GM23338 (cell line): ENCODE data around the gene PTPA. TPM values are rescaled to one million over a fixed set of nuclear protein-coding genes. Genes with fewer than 3 reads are reported as not detected.

Experiments
- ATAC-seq: fragments of 200-7000 bp; cut with Tn5 transposase; 3 replicates; pipeline ENCODE4 v1.9.1; 2020
- DNase-seq: peaks from one replicate; pipeline ENCODE4 v3.0.0-alpha.2; 2015; ENCODE audit warnings: low spot score
- H2AFZ ChIP-seq: fragments of 200-600 bp; sonication (generic); 2 replicates; pipeline ENCODE4 v1.8.0; 2016; ENCODE audit warnings: antibody characterized with exemption, mild to moderate bottlenecking, moderate library complexity
- H3F3A ChIP-seq: fragments of 200-600 bp; sonication (generic); replicated peaks from 2 replicates; pipeline ENCODE4 v1.8.0; 2017; ENCODE audit warnings: antibody characterized with exemption, mixed run types, low read depth
- H3K27ac ChIP-seq: fragments of 200-600 bp; sonication (generic); 2 replicates; pipeline ENCODE4 v1.6.1; 2016; ENCODE audit warnings: low read depth
- H3K27me3 ChIP-seq: fragments of 200-600 bp; sonication (generic); 2 replicates; pipeline ENCODE4 v1.8.0; 2016; ENCODE audit warnings: mild to moderate bottlenecking, mixed run types, moderate library complexity; ENCODE audit not compliant: insufficient read depth
- H3K36me3 ChIP-seq: fragments of 200-600 bp; sonication (generic); 2 replicates; pipeline ENCODE4 v1.8.0; 2016; ENCODE audit warnings: mild to moderate bottlenecking; ENCODE audit not compliant: insufficient read depth
- H3K4me1 ChIP-seq: fragments of 200-600 bp; sonication (generic); 2 replicates; pipeline ENCODE4 v1.8.0; 2016; ENCODE audit warnings: mild to moderate bottlenecking, moderate library complexity; ENCODE audit not compliant: insufficient read depth
- H3K4me2 ChIP-seq: fragments of 200-600 bp; sonication (generic); 2 replicates; pipeline ENCODE4 v1.7.1; 2017; ENCODE audit warnings: mixed run types
- H3K4me3 ChIP-seq: fragments of 200-600 bp; sonication (generic); 2 replicates; pipeline ENCODE4 v1.6.1; 2016; ENCODE audit warnings: mixed run types
- H3K79me2 ChIP-seq: fragments of 200-600 bp; sonication (generic); replicated peaks from 2 replicates; pipeline ENCODE4 v1.8.0; 2017; ENCODE audit warnings: mild to moderate bottlenecking; ENCODE audit not compliant: insufficient read depth
- H3K9me2 ChIP-seq: fragments of 200-600 bp; sonication (generic); 2 replicates; pipeline ENCODE4 v1.8.0; 2017; ENCODE audit not compliant: insufficient read depth
- H4K20me1 ChIP-seq: fragments of 200-600 bp; sonication (generic); replicated peaks from 2 replicates; pipeline ENCODE4 v1.8.0; 2017; ENCODE audit warnings: mild to moderate bottlenecking; ENCODE audit not compliant: insufficient read depth
- H3K27ac Mint-ChIP-seq: 2 replicates; pipeline ENCODE4 v1.8.0; 2020; ENCODE audit warnings: inconsistent platforms, mild to moderate bottlenecking, moderate library complexity, mixed read lengths
- H3K27me3 Mint-ChIP-seq: 3 replicates; pipeline ENCODE4 v1.8.0; 2022; ENCODE audit warnings: low read depth, mild to moderate bottlenecking, moderate library complexity, mixed read lengths, inconsistent platforms; ENCODE audit not compliant: insufficient read depth, poor library complexity
- H3K36me3 Mint-ChIP-seq: 3 replicates; pipeline ENCODE4 v1.8.0; 2021; ENCODE audit warnings: low read depth, mild to moderate bottlenecking, inconsistent platforms, moderate library complexity, mixed read lengths
- H3K4me1 Mint-ChIP-seq: 3 replicates; pipeline ENCODE4 v1.8.0; 2020; ENCODE audit warnings: mild to moderate bottlenecking, inconsistent platforms, mixed read lengths
- H3K4me3 Mint-ChIP-seq: 3 replicates; pipeline ENCODE4 v1.8.0; 2021; ENCODE audit warnings: moderate library complexity, mild to moderate bottlenecking, inconsistent platforms, mixed read lengths
- H3K9me3 Mint-ChIP-seq: 3 replicates; pipeline ENCODE4 v1.8.0; 2020; ENCODE audit warnings: moderate library complexity, mild to moderate bottlenecking, inconsistent platforms, mixed read lengths
- CREB1 ChIP-seq: fragments of 250-450 bp; sonication (Bioruptor Pico); IDR thresholded peaks from 2 replicates; pipeline ENCODE4 v1.5.0; 2020; ENCODE audit warnings: low read depth, mild to moderate bottlenecking, moderate library complexity
- ETS1 ChIP-seq: IDR thresholded peaks from 2 replicates; pipeline ENCODE4 v1.6.1; 2016; ENCODE audit warnings: antibody characterized with exemption
- EZH2 ChIP-seq: fragments of 200-600 bp; sonication (generic); IDR thresholded peaks from one replicate; pipeline ENCODE4 v1.8.0; 2017; ENCODE audit warnings: antibody characterized with exemption, mild to moderate bottlenecking, low read depth; ENCODE audit not compliant: unreplicated experiment
- JUNB ChIP-seq: IDR thresholded peaks from one replicate; pipeline ENCODE4 v1.6.1; 2016; ENCODE audit warnings: antibody characterized with exemption; ENCODE audit not compliant: unreplicated experiment
- NANOG ChIP-seq: IDR thresholded peaks from 2 replicates; pipeline ENCODE4 v1.6.1; 2016; ENCODE audit warnings: antibody characterized with exemption, borderline replicate concordance
- ZNF114 ChIP-seq: fragments of 250-450 bp; sonication (Bioruptor Pico); IDR thresholded peaks from 2 replicates; pipeline ENCODE4 v1.5.0; 2020; ENCODE audit warnings: mild to moderate bottlenecking, moderate library complexity
- ZNF331 ChIP-seq: fragments of 250-450 bp; sonication (Bioruptor Pico); IDR thresholded peaks from 2 replicates; pipeline ENCODE4 v1.5.0; 2020; ENCODE audit warnings: low read depth, mild to moderate bottlenecking, moderate library complexity
- polyA plus RNA-seq: library from polyadenylated mRNA; unstranded; fragments of >200 nt; fragmentation: Nextera tagmentation; extraction: Ambion mirVana; gene quantifications from 2 replicates; pipeline ENCODE4 v1.2.1, GENCODE V29; 2016
- total RNA-seq: library from RNA; depleted of rRNA; stranded (reverse); fragments of >200 nt; shearing (Covaris generic); gene quantifications from 2 replicates; pipeline ENCODE4 v1.2.3, GENCODE V29; 2014
- TF ChIP-seq, protein P1 (sequence below), 2 experiments: fragments of 200-600 bp in 1 of 2; sonication (generic) in 1 of 2; conservative IDR thresholded peaks; 2 replicates each; pipeline versions ENCODE4 v1.5.1 to v1.6.1; 2016 to 2017; ENCODE audit warnings: antibody characterized with exemption in 2 of 2, low read depth in 2 of 2, mild to moderate bottlenecking in 2 of 2, moderate library complexity in 1 of 2
- TF ChIP-seq, protein P2 (sequence below): fragments of 250-450 bp; sonication (Bioruptor Pico); IDR thresholded peaks from 2 replicates; pipeline ENCODE4 v1.5.0; 2020; ENCODE audit warnings: mild to moderate bottlenecking, moderate library complexity

Gene PTPA
- total and polyA plus RNA-seq, 2 experiments from 2014 or later = 53.9 to 122 TPM

DNA sequence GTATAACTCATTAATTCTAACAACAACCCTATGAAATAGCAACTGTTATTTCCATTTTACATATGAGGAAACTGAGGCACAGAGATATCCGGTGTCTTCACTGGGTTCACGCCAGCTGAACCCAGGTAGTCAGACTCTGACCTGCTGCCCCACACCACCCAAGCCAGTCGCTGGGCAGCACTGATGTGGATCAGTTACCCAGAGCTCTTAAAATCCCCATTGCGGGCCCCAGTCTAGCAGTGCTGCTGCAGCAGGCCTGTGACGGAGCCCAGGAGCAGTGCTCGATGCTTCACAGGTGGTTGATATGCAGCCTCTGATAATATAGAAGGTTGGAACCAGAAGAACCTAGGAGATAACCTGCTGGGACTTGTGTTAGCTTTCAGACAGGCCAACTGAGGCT, 24.3 kb downstream of the PTPA start (continued):
- TF ChIP-seq EZH2 = no peak
- no peak for TF ChIP-seq ZNF331
- TF ChIP-seq ZNF114 = no peak
- TF ChIP-seq ETS1 = no peak
- TF ChIP-seq JUNB = no peak
- TF ChIP-seq CREB1 (CRISPR knock-in tag) = no peak
- TF ChIP-seq, protein P1, sequence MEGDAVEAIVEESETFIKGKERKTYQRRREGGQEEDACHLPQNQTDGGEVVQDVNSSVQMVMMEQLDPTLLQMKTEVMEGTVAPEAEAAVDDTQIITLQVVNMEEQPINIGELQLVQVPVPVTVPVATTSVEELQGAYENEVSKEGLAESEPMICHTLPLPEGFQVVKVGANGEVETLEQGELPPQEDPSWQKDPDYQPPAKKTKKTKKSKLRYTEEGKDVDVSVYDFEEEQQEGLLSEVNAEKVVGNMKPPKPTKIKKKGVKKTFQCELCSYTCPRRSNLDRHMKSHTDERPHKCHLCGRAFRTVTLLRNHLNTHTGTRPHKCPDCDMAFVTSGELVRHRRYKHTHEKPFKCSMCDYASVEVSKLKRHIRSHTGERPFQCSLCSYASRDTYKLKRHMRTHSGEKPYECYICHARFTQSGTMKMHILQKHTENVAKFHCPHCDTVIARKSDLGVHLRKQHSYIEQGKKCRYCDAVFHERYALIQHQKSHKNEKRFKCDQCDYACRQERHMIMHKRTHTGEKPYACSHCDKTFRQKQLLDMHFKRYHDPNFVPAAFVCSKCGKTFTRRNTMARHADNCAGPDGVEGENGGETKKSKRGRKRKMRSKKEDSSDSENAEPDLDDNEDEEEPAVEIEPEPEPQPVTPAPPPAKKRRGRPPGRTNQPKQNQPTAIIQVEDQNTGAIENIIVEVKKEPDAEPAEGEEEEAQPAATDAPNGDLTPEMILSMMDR (conservative IDR thresholded peaks at IDR 0.05; ENCODE audit: low read depth in 2 of 2) = no peak
- TF ChIP-seq NANOG = no peak

GRCh38 chr9:129136446-129137035, 25.3 kb downstream of the PTPA start:
- Histone ChIP-seq H3K27me3 (no peaks in the 10 kb centered on the region), H4K20me1 (no peaks in the 10 kb centered on the region), H3K4me1 (peaks cover 17% of the 10 kb centered on the region), H3F3A (peaks cover 6% of the 10 kb centered on the region; the same call in 1 of the 2 replicates), H3K9me2 (no peaks in the 10 kb centered on the region), H3K4me2 (no peak overlapping the region), H3K36me3 (peaks cover 4% of the 10 kb centered on the region; the same call in 1 of the 2 replicates), H3K79me2 (peaks cover 7% of the 10 kb centered on the region), H3K27ac (0 out of 2 replicates have a peak overlapping the region, but pooled peaks have one; percentile 55), H2AFZ (no peak overlapping the region), H3K4me3 (no peak overlapping the region)
- Mint-ChIP-seq H3K4me1 (peaks cover 33% of the 10 kb centered on the region), H3K27ac (no peak overlapping the region), H3K4me3 (no peak overlapping the region), H3K27me3 (peaks cover 25% of the 10 kb centered on the region), H3K36me3 (peaks cover 37% of the 10 kb centered on the region), H3K9me3 (no peaks in the 10 kb centered on the region)
- no peak for DNase-seq
- TF ChIP-seq, protein P2, sequence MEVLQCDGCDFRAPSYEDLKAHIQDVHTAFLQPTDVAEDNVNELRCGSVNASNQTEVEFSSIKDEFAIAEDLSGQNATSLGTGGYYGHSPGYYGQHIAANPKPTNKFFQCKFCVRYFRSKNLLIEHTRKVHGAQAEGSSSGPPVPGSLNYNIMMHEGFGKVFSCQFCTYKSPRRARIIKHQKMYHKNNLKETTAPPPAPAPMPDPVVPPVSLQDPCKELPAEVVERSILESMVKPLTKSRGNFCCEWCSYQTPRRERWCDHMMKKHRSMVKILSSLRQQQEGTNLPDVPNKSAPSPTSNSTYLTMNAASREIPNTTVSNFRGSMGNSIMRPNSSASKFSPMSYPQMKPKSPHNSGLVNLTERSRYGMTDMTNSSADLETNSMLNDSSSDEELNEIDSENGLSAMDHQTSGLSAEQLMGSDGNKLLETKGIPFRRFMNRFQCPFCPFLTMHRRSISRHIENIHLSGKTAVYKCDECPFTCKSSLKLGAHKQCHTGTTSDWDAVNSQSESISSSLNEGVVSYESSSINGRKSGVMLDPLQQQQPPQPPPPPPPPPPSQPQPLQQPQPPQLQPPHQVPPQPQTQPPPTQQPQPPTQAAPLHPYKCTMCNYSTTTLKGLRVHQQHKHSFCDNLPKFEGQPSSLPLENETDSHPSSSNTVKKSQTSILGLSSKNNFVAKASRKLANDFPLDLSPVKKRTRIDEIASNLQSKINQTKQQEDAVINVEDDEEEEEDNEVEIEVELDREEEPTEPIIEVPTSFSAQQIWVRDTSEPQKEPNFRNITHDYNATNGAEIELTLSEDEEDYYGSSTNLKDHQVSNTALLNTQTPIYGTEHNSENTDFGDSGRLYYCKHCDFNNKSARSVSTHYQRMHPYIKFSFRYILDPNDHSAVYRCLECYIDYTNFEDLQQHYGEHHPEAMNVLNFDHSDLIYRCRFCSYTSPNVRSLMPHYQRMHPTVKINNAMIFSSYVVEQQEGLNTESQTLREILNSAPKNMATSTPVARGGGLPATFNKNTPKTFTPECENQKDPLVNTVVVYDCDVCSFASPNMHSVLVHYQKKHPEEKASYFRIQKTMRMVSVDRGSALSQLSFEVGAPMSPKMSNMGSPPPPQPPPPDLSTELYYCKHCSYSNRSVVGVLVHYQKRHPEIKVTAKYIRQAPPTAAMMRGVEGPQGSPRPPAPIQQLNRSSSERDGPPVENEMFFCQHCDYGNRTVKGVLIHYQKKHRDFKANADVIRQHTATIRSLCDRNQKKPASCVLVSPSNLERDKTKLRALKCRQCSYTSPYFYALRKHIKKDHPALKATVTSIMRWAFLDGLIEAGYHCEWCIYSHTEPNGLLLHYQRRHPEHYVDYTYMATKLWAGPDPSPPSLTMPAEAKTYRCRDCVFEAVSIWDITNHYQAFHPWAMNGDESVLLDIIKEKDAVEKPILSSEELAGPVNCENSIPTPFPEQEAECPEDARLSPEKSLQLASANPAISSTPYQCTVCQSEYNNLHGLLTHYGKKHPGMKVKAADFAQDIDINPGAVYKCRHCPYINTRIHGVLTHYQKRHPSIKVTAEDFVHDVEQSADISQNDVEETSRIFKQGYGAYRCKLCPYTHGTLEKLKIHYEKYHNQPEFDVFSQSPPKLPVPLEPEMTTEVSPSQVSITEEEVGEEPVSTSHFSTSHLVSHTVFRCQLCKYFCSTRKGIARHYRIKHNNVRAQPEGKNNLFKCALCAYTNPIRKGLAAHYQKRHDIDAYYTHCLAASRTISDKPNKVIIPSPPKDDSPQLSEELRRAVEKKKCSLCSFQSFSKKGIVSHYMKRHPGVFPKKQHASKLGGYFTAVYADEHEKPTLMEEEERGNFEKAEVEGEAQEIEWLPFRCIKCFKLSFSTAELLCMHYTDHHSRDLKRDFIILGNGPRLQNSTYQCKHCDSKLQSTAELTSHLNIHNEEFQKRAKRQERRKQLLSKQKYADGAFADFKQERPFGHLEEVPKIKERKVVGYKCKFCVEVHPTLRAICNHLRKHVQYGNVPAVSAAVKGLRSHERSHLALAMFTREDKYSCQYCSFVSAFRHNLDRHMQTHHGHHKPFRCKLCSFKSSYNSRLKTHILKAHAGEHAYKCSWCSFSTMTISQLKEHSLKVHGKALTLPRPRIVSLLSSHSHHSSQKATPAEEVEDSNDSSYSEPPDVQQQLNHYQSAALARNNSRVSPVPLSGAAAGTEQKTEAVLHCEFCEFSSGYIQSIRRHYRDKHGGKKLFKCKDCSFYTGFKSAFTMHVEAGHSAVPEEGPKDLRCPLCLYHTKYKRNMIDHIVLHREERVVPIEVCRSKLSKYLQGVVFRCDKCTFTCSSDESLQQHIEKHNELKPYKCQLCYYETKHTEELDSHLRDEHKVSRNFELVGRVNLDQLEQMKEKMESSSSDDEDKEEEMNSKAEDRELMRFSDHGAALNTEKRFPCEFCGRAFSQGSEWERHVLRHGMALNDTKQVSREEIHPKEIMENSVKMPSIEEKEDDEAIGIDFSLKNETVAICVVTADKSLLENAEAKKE = no peak
- TF ChIP-seq NANOG = no peak
- no peak for ATAC-seq
